Endometrial microvascular endothelial cells (primary cell): ENCODE results near the gene TRAPPC10. TPM values are rescaled to one million over a fixed set of nuclear protein-coding genes. Genes with fewer than 3 reads are reported as not detected.

Source experiments
- in situ Hi-C: cut with HindIII; loops from 2 replicates; pipeline ENCODE4 v1.10.0; 2017; ENCODE audit warnings: low sequenced_read_pairs, low pct_unique_long_range_greater_than_20kb; ENCODE audit errors: inconsistent ontology term
- total RNA-seq: library from RNA; depleted of rRNA; stranded (reverse); fragments of >200 nt; gene quantifications from one replicate; pipeline ENCODE4 v1.2.3, GENCODE V29; 2015; ENCODE audit errors: inconsistent ontology term

Gene TRAPPC10
- 19.0 TPM for total RNA-seq

GRCh38 chr21:44011579-44012473 is at the start of gene TRAPPC10:
TSS of gene TRAPPC10 (plus strand) at chr21:44012309. CDS start at chr21:44012494, 185 bp downstream.
- in situ Hi-C loops: no loop called here

- in situ Hi-C loops: no loop called here
Observed at GRCh38 chr21:43965911-43966585, 46.1 kb upstream of the TRAPPC10 start.

GRCh38 chr21:43966946-43967512 is 45.1 kb upstream of the TRAPPC10 start:
- in situ Hi-C loops: no loop called here

- in situ Hi-C loops: no loop called here
Observed at GRCh38 chr21:43967981-43968380, 44.1 kb upstream of the TRAPPC10 start.

GRCh38 chr21:43968410-43969114 is 43.5 kb upstream of the TRAPPC10 start:
- in situ Hi-C loops: no loop called here

GRCh38 chr21:43969115-43969444 is 43.0 kb upstream of the TRAPPC10 start:
- in situ Hi-C loops: no loop called here

GRCh38 chr21:43970551-43970950 is 41.6 kb upstream of the TRAPPC10 start:
- in situ Hi-C loops: no loop called here

GRCh38 chr21:43971201-43971991 is 40.7 kb upstream of the TRAPPC10 start:
- in situ Hi-C loops: no loop called here

- in situ Hi-C loops: no loop called here
Observed at GRCh38 chr21:43971992-43972255, 40.2 kb upstream of the TRAPPC10 start.

GRCh38 chr21:43972850-43973633 is 39.1 kb upstream of the TRAPPC10 start:
- in situ Hi-C loops: no loop called here

GRCh38 chr21:43973634-43973955 is 38.5 kb upstream of the TRAPPC10 start:
- in situ Hi-C loops: no loop called here

GRCh38 chr21:43974791-43975468 is 37.2 kb upstream of the TRAPPC10 start:
- in situ Hi-C loops: no loop called here

GRCh38 chr21:43975469-43976098 is 36.5 kb upstream of the TRAPPC10 start:
- in situ Hi-C loops: no loop called here

- in situ Hi-C loops: no loop called here
Observed at GRCh38 chr21:43976661-43977060, 35.4 kb upstream of the TRAPPC10 start.

- in situ Hi-C loops: no loop called here
Observed at GRCh38 chr21:43978060-43978459, 34.0 kb upstream of the TRAPPC10 start.

GRCh38 chr21:43979654-43980053 is 32.5 kb upstream of the TRAPPC10 start:
- in situ Hi-C loops: no loop called here

- in situ Hi-C loops: no loop called here
Observed at GRCh38 chr21:43981151-43981870, 30.8 kb upstream of the TRAPPC10 start.
